Testis (tissue), 3 donors: ENCODE data around the gene CDC14A. TPM values are rescaled to one million over a fixed set of nuclear protein-coding genes. Genes with fewer than 3 reads are reported as not detected.

ENCODE experiments used
- DNase-seq: peaks from one replicate; pipeline ENCODE4 v3.0.0-alpha.2; 2019
- H3K27ac ChIP-seq, 2 donors: fragments of 200-600 bp; sonication (generic); one replicate each; pipeline ENCODE4 v1.5.1; 2019
- H3K27me3 ChIP-seq: fragments of 200-600 bp; sonication (generic); one replicate; pipeline ENCODE4 v1.5.1; 2019
- H3K36me3 ChIP-seq: fragments of 200-600 bp; sonication (generic); one replicate; pipeline ENCODE4 v1.5.1; 2017; ENCODE audit warnings: low read depth; ENCODE audit errors: missing control alignments
- H3K4me1 ChIP-seq: fragments of 200-600 bp; sonication (generic); one replicate; pipeline ENCODE4 v1.5.1; 2019
- H3K4me3 ChIP-seq, 2 donors: fragments of 200-600 bp; sonication (generic); one replicate each; pipeline ENCODE4 v1.5.1; 2017 to 2019
- H3K9me3 ChIP-seq: fragments of 200-600 bp; sonication (generic); one replicate; pipeline ENCODE4 v1.5.1; 2017
- CTCF ChIP-seq, 3 experiments: fragments of 450-650 bp in 2 of 3; fragments of 200-600 bp in 1 of 3; sonication (generic) in 1 of 3; IDR thresholded peaks; one replicate each; pipeline ENCODE4 v1.5.1; 2016 to 2019; ENCODE audit warnings: antibody characterized with exemption in 3 of 3, mild to moderate bottlenecking in 2 of 3, moderate library complexity in 1 of 3
- POLR2A ChIP-seq: fragments of 450-650 bp; IDR thresholded peaks from one replicate; pipeline ENCODE4 v1.6.1; 2017; ENCODE audit warnings: antibody characterized with exemption, mild to moderate bottlenecking, moderate library complexity
- WGBS, 2 donors: methylation state at CpG; one replicate each; pipeline ENCODE4 v1.1.5; 2018; 5-methylcytosine and 5-hydroxymethylcytosine counted together
- intact Hi-C: fragments of 100-400 bp; cut with DNase I; formaldehyde crosslinking; loops from one replicate; pipeline ENCODE4 v1.15.1; 2023; ENCODE audit warnings: low total_unique reads
- polyA plus RNA-seq: library from polyadenylated mRNA; stranded (reverse); fragments of 350-450 nt; fragmentation: Illumina TruSeq; extraction: RNeasy Lipid Tissue Mini Kit (QIAGEN cat#74804); gene quantifications from one replicate; pipeline ENCODE4 v1.2.3, GENCODE V29; 2014; ENCODE audit warnings: low read depth, low replicate concordance; ENCODE audit not compliant: insufficient read depth
- total RNA-seq, 2 donors: library from RNA; depleted of rRNA; stranded (reverse); fragments of >200 nt; gene quantifications; one replicate each; pipeline ENCODE4 v1.2.3, GENCODE V29; 2016

Gene CDC14A
- total and polyA plus RNA-seq, 3 donors from 2014 or later, result 28.3 to 55.9 (median 40.6) TPM

DNA sequence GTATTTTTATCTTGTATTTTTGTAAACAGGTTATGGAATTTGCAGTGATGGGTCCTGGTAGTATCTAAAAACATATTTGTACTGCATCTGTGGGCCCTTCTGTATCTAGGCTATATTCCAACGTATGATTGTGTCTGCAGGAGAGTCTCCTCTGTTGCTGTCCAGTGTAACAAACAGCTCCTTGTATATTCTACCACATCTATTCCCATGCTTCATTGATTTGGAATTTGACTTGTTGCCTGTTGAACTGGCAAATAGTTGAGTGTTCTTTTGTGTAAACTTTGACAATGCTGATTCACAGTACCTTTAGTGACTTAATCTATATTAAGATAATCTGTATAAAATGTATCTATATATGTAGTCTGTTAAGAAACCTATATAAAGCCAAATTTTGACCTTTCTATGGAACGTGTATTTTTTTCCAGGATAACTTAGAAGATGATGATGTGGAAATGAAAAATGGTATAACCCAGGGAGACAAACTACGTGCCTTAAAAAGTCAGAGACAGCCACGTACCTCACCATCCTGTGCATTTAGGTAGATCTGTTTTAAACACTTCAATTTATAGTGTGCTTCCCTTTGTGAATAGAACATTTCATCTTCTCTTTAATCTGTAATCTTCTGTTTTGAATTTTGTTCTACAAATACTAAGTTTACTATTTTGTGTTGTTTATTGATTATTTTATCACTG is 142.2 kb downstream of the CDC14A start:
- DNase-seq, result no peak
- Histone ChIP-seq H3K4me3 (no peak overlapping the region), H3K9me3 (no peaks in the 10 kb centered on the region), H3K4me1 (no peaks in the 10 kb centered on the region), H3K27me3 (no peaks in the 10 kb centered on the region), H3K36me3 (no peaks in the 10 kb centered on the region), H3K27ac (no peak overlapping the region)
- TF ChIP-seq CTCF (IDR thresholded peaks at IDR 0.05) (no peak), POLR2A (no peak)
- intact Hi-C loops, result no loop called here
- WGBS, 2 donors, result 86 to 91% methylated on average over 4 of the region's 4 CpGs

DNA sequence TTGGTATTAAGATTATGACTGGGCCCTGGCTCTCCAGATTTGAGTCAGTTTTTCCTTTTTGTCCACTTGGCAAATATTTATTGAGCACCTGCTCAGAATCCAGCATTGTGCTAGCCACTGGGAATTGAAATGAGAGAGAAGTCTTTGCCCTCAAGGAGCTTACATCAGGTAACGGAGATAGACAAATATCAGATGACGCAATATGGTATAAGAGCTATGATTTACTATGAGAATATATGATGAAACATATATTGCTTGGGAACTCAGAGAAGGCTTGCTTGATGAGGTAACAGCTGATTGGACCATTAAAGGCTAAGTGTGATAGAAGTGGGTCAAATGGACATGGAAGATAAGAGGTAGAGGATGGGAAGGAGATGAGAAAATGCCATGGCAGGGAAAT is 144.6 kb downstream of the CDC14A start:
- Histone ChIP-seq H3K4me3 (no peak overlapping the region), H3K27ac (no peak overlapping the region), H3K9me3 (no peaks in the 10 kb centered on the region), H3K27me3 (no peaks in the 10 kb centered on the region), H3K4me1 (no peaks in the 10 kb centered on the region), H3K36me3 (no peaks in the 10 kb centered on the region)
- 97 to 98% methylated on average over 2 of the region's 2 CpGs for WGBS, 2 donors
- intact Hi-C loops, result no loop called here
- TF ChIP-seq POLR2A (no peak), CTCF (IDR thresholded peaks at IDR 0.05) (no peak)
- DNase-seq, result no peak

- intact Hi-C loops, result no loop called here
- TF ChIP-seq CTCF (IDR thresholded peaks at IDR 0.05) (no peak), POLR2A (no peak)
- Histone ChIP-seq H3K4me1 (no peaks in the 10 kb centered on the region), H3K27ac (no peak overlapping the region), H3K9me3 (no peaks in the 10 kb centered on the region), H3K36me3 (no peaks in the 10 kb centered on the region), H3K27me3 (no peaks in the 10 kb centered on the region), H3K4me3 (no peak overlapping the region)
- WGBS, 2 donors, result 92% methylated on average over 4 of the region's 4 CpGs
- DNase-seq, result no peak
Observed at GRCh38 chr1:100497796-100498195, 145.5 kb downstream of the CDC14A start.

- H3K36me3 ChIP-seq, result no peaks in the 10 kb centered on the region
- WGBS, 2 donors, result 95 to 96% methylated on average over 11 of the region's 11 CpGs
- DNase-seq, result no peak
Observed at GRCh38 chr1:100499194-100499811, 147.0 kb downstream of the CDC14A start.

More at GRCh38 chr1:100499194-100499811, 147.0 kb downstream of the CDC14A start:
- no peak overlapping the region for H3K27ac ChIP-seq
- intact Hi-C loops, result no loop called here
- H3K4me3 ChIP-seq, result no peak overlapping the region
- H3K9me3 ChIP-seq, result no peaks in the 10 kb centered on the region
- TF ChIP-seq POLR2A (no peak), CTCF (IDR thresholded peaks at IDR 0.05) (no peak)
- no peaks in the 10 kb centered on the region for H3K27me3 ChIP-seq
- H3K4me1 ChIP-seq, result no peaks in the 10 kb centered on the region
